HUES48 (cell line): ENCODE measurements around the gene UBE2O.

ENCODE experiments used
- H3K27ac ChIP-seq: one replicate; pipeline ENCODE4 v1.7.0; 2013; ENCODE audit warnings: low read depth, low read length, inconsistent platforms
- H3K27me3 ChIP-seq: 2 replicates; pipeline ENCODE4 v1.6.1; 2013; ENCODE audit warnings: mild to moderate bottlenecking, low read length; ENCODE audit not compliant: control insufficient read depth, insufficient read depth
- H3K36me3 ChIP-seq: 2 replicates; pipeline ENCODE4 v1.6.1; 2013; ENCODE audit warnings: low read length; ENCODE audit not compliant: control insufficient read depth, insufficient read depth
- H3K4me1 ChIP-seq: 2 replicates; pipeline ENCODE4 v1.6.1; 2013; ENCODE audit warnings: mild to moderate bottlenecking, low read length; ENCODE audit not compliant: control insufficient read depth, insufficient read depth
- H3K4me3 ChIP-seq: 2 replicates; pipeline ENCODE4 v1.5.1; 2013; ENCODE audit warnings: mild to moderate bottlenecking, low read depth, low read length
- H3K9ac ChIP-seq: 2 replicates; pipeline ENCODE4 v1.6.1; 2013; ENCODE audit warnings: mild to moderate bottlenecking, low read depth, low read length, moderate library complexity
- H3K9me3 ChIP-seq: 2 replicates; pipeline ENCODE4 v1.6.1; 2013; ENCODE audit warnings: low read length; ENCODE audit not compliant: control insufficient read depth, insufficient read depth

The UBE2O gene

GRCh38 chr17:76481071-76481655 lies 28.2 kb upstream of the UBE2O start:
- no peak overlapping the region for H3K27ac ChIP-seq
- H3K9me3 ChIP-seq, result no peaks in the 10 kb centered on the region
- no peaks in the 10 kb centered on the region for H3K27me3 ChIP-seq
- H3K36me3 ChIP-seq, result no peaks in the 10 kb centered on the region
- H3K9ac ChIP-seq, result no peak overlapping the region
- H3K4me1 ChIP-seq, result no peaks in the 10 kb centered on the region
- H3K4me3 ChIP-seq, result no peak overlapping the region

- H3K9me3 ChIP-seq, result no peaks in the 10 kb centered on the region
- no peak overlapping the region for H3K9ac ChIP-seq
- no peaks in the 10 kb centered on the region for H3K36me3 ChIP-seq
- H3K4me1 ChIP-seq, result no peaks in the 10 kb centered on the region
- no peak overlapping the region for H3K27ac ChIP-seq
- H3K4me3 ChIP-seq, result no peak overlapping the region
- no peaks in the 10 kb centered on the region for H3K27me3 ChIP-seq
Measured at GRCh38 chr17:76480632-76481031, 27.7 kb upstream of the UBE2O start.

GRCh38 chr17:76479515-76480060 lies 26.6 kb upstream of the UBE2O start:
- Histone ChIP-seq H3K27me3 (no peaks in the 10 kb centered on the region), H3K9me3 (no peaks in the 10 kb centered on the region), H3K9ac (no peak overlapping the region), H3K4me3 (no peak overlapping the region), H3K27ac (no peak overlapping the region), H3K36me3 (peaks cover 3% of the 10 kb centered on the region; the same call in 1 of the 2 replicates), H3K4me1 (no peaks in the 10 kb centered on the region)

GRCh38 chr17:76478730-76479514 lies 26.0 kb upstream of the UBE2O start:
- no peak overlapping the region for H3K27ac ChIP-seq
- peaks cover 3% of the 10 kb centered on the region; the same call in 1 of the 2 replicates for H3K36me3 ChIP-seq
- no peaks in the 10 kb centered on the region for H3K9me3 ChIP-seq
- H3K4me1 ChIP-seq, result no peaks in the 10 kb centered on the region
- H3K4me3 ChIP-seq, result no peak overlapping the region
- no peaks in the 10 kb centered on the region for H3K27me3 ChIP-seq
- H3K9ac ChIP-seq, result no peak overlapping the region

- H3K27ac ChIP-seq, result no peak overlapping the region
- H3K4me3 ChIP-seq, result no peak overlapping the region
- peaks cover 7% of the 10 kb centered on the region for H3K36me3 ChIP-seq
- H3K4me1 ChIP-seq, result no peaks in the 10 kb centered on the region
- no peaks in the 10 kb centered on the region for H3K9me3 ChIP-seq
- H3K9ac ChIP-seq, result no peak overlapping the region
- no peaks in the 10 kb centered on the region for H3K27me3 ChIP-seq
Measured at GRCh38 chr17:76478097-76478496, 25.1 kb upstream of the UBE2O start.

GRCh38 chr17:76477576-76477975 lies 24.6 kb upstream of the UBE2O start:
- H3K4me1 ChIP-seq, result no peaks in the 10 kb centered on the region
- H3K36me3 ChIP-seq, result peaks cover 12% of the 10 kb centered on the region
- H3K9ac ChIP-seq, result no peak overlapping the region
- no peaks in the 10 kb centered on the region for H3K27me3 ChIP-seq
- H3K9me3 ChIP-seq, result no peaks in the 10 kb centered on the region
- H3K4me3 ChIP-seq, result no peak overlapping the region
- no peak overlapping the region for H3K27ac ChIP-seq

- no peaks in the 10 kb centered on the region for H3K4me1 ChIP-seq
Measured at GRCh38 chr17:76476736-76477135, 23.8 kb upstream of the UBE2O start.

GRCh38 chr17:76475302-76475701 lies 22.4 kb upstream of the UBE2O start:
- H3K36me3 ChIP-seq, result peaks cover 27% of the 10 kb centered on the region
- H3K4me1 ChIP-seq, result no peaks in the 10 kb centered on the region
- H3K9me3 ChIP-seq, result no peaks in the 10 kb centered on the region
- H3K9ac ChIP-seq, result no peak overlapping the region
- no peak overlapping the region for H3K27ac ChIP-seq
- no peaks in the 10 kb centered on the region for H3K27me3 ChIP-seq
- no peak overlapping the region for H3K4me3 ChIP-seq

More at GRCh38 chr17:76476736-76477135, 23.8 kb upstream of the UBE2O start:
- H3K27me3 ChIP-seq, result no peaks in the 10 kb centered on the region
- no peak overlapping the region for H3K27ac ChIP-seq
- no peak overlapping the region for H3K4me3 ChIP-seq
- H3K36me3 ChIP-seq, result peaks cover 19% of the 10 kb centered on the region
- H3K9me3 ChIP-seq, result no peaks in the 10 kb centered on the region
- no peak overlapping the region for H3K9ac ChIP-seq

GRCh38 chr17:76474894-76475293 lies 21.9 kb upstream of the UBE2O start:
- H3K27me3 ChIP-seq, result no peaks in the 10 kb centered on the region
- no peaks in the 10 kb centered on the region for H3K4me1 ChIP-seq
- H3K9ac ChIP-seq, result no peak overlapping the region
- no peak overlapping the region for H3K4me3 ChIP-seq
- H3K27ac ChIP-seq, result no peak overlapping the region
- no peaks in the 10 kb centered on the region for H3K9me3 ChIP-seq
- H3K36me3 ChIP-seq, result peaks cover 27% of the 10 kb centered on the region

GRCh38 chr17:76474238-76474637 lies 21.3 kb upstream of the UBE2O start:
- Histone ChIP-seq H3K9me3 (no peaks in the 10 kb centered on the region), H3K4me1 (no peaks in the 10 kb centered on the region), H3K36me3 (peaks cover 27% of the 10 kb centered on the region), H3K9ac (no peak overlapping the region), H3K27me3 (no peaks in the 10 kb centered on the region), H3K27ac (no peak overlapping the region), H3K4me3 (no peak overlapping the region)

- Histone ChIP-seq H3K36me3 (peaks cover 27% of the 10 kb centered on the region), H3K4me1 (no peaks in the 10 kb centered on the region), H3K27me3 (no peaks in the 10 kb centered on the region), H3K9ac (no peak overlapping the region), H3K4me3 (no peak overlapping the region), H3K27ac (no peak overlapping the region), H3K9me3 (no peaks in the 10 kb centered on the region)
Measured at GRCh38 chr17:76473541-76473985, 20.6 kb upstream of the UBE2O start.
